Measurements from ENCODE around the gene ZNF804B.

DNA sequence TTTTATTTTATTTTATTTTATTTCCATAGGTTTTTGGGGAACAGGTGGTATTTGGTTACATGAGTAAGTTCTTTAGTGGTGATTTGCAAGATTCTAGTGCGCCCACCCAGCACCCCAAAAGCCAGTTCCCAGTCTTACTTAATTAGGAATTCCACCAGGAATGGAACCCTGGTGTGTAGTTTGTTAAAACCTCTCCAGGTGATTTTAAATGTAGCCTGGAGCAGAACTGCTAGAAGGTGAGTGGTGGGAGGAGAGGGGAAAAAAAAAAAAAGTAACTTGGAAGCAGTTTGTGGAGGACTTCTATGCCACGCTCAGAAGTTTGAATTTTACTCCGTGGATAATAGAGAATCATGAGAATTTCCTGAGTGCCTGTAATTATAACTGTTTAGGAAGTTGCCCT lies 41.5 kb downstream of the ZNF804B start:
- TF ChIP-seq, protein P1, sequence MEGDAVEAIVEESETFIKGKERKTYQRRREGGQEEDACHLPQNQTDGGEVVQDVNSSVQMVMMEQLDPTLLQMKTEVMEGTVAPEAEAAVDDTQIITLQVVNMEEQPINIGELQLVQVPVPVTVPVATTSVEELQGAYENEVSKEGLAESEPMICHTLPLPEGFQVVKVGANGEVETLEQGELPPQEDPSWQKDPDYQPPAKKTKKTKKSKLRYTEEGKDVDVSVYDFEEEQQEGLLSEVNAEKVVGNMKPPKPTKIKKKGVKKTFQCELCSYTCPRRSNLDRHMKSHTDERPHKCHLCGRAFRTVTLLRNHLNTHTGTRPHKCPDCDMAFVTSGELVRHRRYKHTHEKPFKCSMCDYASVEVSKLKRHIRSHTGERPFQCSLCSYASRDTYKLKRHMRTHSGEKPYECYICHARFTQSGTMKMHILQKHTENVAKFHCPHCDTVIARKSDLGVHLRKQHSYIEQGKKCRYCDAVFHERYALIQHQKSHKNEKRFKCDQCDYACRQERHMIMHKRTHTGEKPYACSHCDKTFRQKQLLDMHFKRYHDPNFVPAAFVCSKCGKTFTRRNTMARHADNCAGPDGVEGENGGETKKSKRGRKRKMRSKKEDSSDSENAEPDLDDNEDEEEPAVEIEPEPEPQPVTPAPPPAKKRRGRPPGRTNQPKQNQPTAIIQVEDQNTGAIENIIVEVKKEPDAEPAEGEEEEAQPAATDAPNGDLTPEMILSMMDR (IDR thresholded peaks at IDR 0.05; ENCODE audit: low read depth, low read length): no peak
- no peak for TF ChIP-seq POLR2A (IDR thresholded peaks at IDR 0.05; ENCODE audit: extremely low read depth, insufficient read length)
